Right lobe of liver (tissue), 6 donors: ENCODE measurements around the gene NLRP13. TPM values are rescaled to one million over a fixed set of nuclear protein-coding genes. Genes with fewer than 3 reads are reported as not detected.

Source experiments
- ATAC-seq, 4 donors: fragments of 200-7000 bp; cut with Tn5 transposase; one replicate each; pipeline ENCODE4 v1.9.1; 2020; ENCODE audit warnings: mild to moderate bottlenecking in 4 of 4, moderate library complexity in 4 of 4
- DNase-seq, 3 donors: peaks; one replicate each; pipeline ENCODE4 v3.0.0-alpha.2; 2020
- H3K27ac ChIP-seq, 3 donors: fragments of 200-600 bp; one replicate each; pipeline ENCODE4 v1.8.0; 2022
- H3K27me3 ChIP-seq, 2 donors: fragments of 200-600 bp; one replicate each; pipeline ENCODE4 v1.8.0; 2022
- H3K36me3 ChIP-seq, 4 donors: fragments of 200-600 bp; sonication (generic) in 1 of 4; one replicate each; pipeline versions ENCODE4 v1.5.1 to v1.8.0; 2017 to 2022; ENCODE audit warnings: control low read depth in 1 of 4
- H3K4me1 ChIP-seq, 4 donors: fragments of 200-600 bp; sonication (generic) in 1 of 4; one replicate each; pipeline versions ENCODE4 v1.5.1 to v1.8.0; 2017 to 2022; ENCODE audit warnings: control low read depth in 1 of 4
- H3K4me3 ChIP-seq, 3 donors: fragments of 200-600 bp; one replicate each; pipeline ENCODE4 v1.8.0; 2022
- H3K9me3 ChIP-seq, 4 donors: fragments of 200-600 bp; sonication (generic) in 1 of 4; one replicate each; pipeline versions ENCODE4 v1.5.1 to v1.8.0; 2017 to 2022; ENCODE audit warnings: control low read depth in 1 of 4
- CTCF ChIP-seq, 4 donors: fragments of 200-600 bp in 3 of 4; fragments of 450-650 bp in 1 of 4; IDR thresholded peaks; one replicate each; pipeline versions ENCODE4 v1.5.1 to v1.8.0; 2016 to 2022; ENCODE audit warnings: antibody characterized with exemption in 4 of 4, mild to moderate bottlenecking in 2 of 4
- POLR2A ChIP-seq: fragments of 450-650 bp; IDR thresholded peaks from one replicate; pipeline ENCODE4 v1.6.1; 2017; ENCODE audit warnings: antibody characterized with exemption, mild to moderate bottlenecking
- WGBS: methylation state at CpG from one replicate; pipeline ENCODE4 v1.1.6; 2018; ENCODE audit warnings: low coverage, low lambda C conversion rate; ENCODE audit not compliant: insufficient coverage; ENCODE audit errors: missing lambda C conversion rate; 5-methylcytosine and 5-hydroxymethylcytosine counted together
- intact Hi-C, 2 donors: fragments of 100-400 bp; cut with DNase I; formaldehyde crosslinking; loops; one replicate each; pipeline versions ENCODE4 v1.11.2 to v1.14.1; 2022
- total RNA-seq, 6 experiments: library from RNA; depleted of rRNA in 2 of 6; stranded (reverse); fragments of >200 nt in 2 of 6; fragmentation: NEBNext Ultra II Directional in 3 of 6; extraction: Animal tissue kit (Norgen Biotek cat#: 25700) in 3 of 6; gene quantifications; one replicate each; pipeline versions ENCODE4 v1.1.0 to v1.2.4, GENCODE V29; 2016 to 2023
- donor health status: DM: no; HTN: yes; CAD: no.
- donor health status: DM: no; HTN: no; CAD: no.
- donor health status: DM: no; HTN: no; CAD: no.
- donor health status: DM: no; HTN: yes; CAD: no.
- donor health status: DM: no; HTN: yes; CAD: no.

The NLRP13 gene
- total RNA-seq, 6 experiments from 2014 or later = not detected

- TF ChIP-seq POLR2A (no peak), CTCF (IDR thresholded peaks at IDR 0.05) (no peak)
- 28% methylated on average over 8 of the region's 12 CpGs for WGBS
Measured at GRCh38 chr19:55898911-55899310, 33.2 kb downstream of the NLRP13 start.

DNA sequence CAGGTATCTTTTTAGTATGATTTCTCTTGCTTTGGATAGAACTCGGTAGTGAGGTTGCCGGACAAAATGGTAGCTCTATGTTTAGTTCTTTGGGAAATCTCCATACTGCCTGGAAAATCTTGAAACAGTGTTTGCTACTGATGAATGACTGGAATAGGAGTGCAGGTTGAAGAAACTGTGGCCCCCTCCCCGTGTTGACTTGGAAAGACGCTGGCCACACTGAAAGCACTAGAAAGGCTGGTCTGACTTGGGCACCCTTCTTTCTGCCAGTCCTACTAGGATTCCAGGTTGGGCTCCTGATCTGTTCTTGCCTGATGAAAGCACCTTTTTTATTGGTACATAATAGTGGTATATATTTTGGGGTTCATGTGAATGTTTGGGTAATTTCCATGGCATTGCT is 49.5 kb downstream of the NLRP13 start:
- Histone ChIP-seq H3K4me3 (no peak overlapping the region), H3K36me3 (no peaks in the 10 kb centered on the region), H3K27me3 (no peaks in the 10 kb centered on the region), H3K9me3 (no peaks in the 10 kb centered on the region), H3K27ac (no peak overlapping the region), H3K4me1 (no peaks in the 10 kb centered on the region)
- DNase-seq = no peak
- intact Hi-C loops = no loop called here
- ATAC-seq = no peak
- WGBS = 49% methylated on average over 4 of the region's 4 CpGs
- TF ChIP-seq CTCF (IDR thresholded peaks at IDR 0.05) = no peak
- no peak for TF ChIP-seq POLR2A

More at GRCh38 chr19:55898911-55899310, 33.2 kb downstream of the NLRP13 start:
- no peak overlapping the region for H3K4me3 ChIP-seq
- no peak for DNase-seq
- no peaks in the 10 kb centered on the region for H3K4me1 ChIP-seq
- H3K9me3 ChIP-seq = no peaks in the 10 kb centered on the region
- no peak for ATAC-seq
- no peak overlapping the region for H3K27ac ChIP-seq
- intact Hi-C loops = no loop called here
- no peaks in the 10 kb centered on the region for H3K36me3 ChIP-seq
- no peaks in the 10 kb centered on the region for H3K27me3 ChIP-seq

GRCh38 chr19:55877211-55877610 is 54.9 kb downstream of the NLRP13 start:
- no peak for ATAC-seq
- 40% methylated on average over 1 of the region's 3 CpGs for WGBS
- TF ChIP-seq CTCF (IDR thresholded peaks at IDR 0.05) = no peak
- TF ChIP-seq POLR2A = no peak

GRCh38 chr19:55870736-55871135 is 61.4 kb downstream of the NLRP13 start:
- H3K27ac ChIP-seq = no peak overlapping the region
- H3K4me1 ChIP-seq = no peaks in the 10 kb centered on the region
- H3K9me3 ChIP-seq = no peaks in the 10 kb centered on the region
- WGBS = 77% methylated on average over 11 of the region's 11 CpGs
- H3K4me3 ChIP-seq = no peak overlapping the region
- no peak for DNase-seq
- no peak for TF ChIP-seq CTCF (IDR thresholded peaks at IDR 0.05)
- ATAC-seq = no peak
- H3K27me3 ChIP-seq = no peaks in the 10 kb centered on the region
- intact Hi-C loops = no loop called here
- H3K36me3 ChIP-seq = no peaks in the 10 kb centered on the region

More at GRCh38 chr19:55877211-55877610, 54.9 kb downstream of the NLRP13 start:
- H3K27me3 ChIP-seq = no peaks in the 10 kb centered on the region
- no peak overlapping the region for H3K4me3 ChIP-seq
- H3K27ac ChIP-seq = no peak overlapping the region
- DNase-seq = no peak
- H3K4me1 ChIP-seq = no peaks in the 10 kb centered on the region
- H3K9me3 ChIP-seq = no peaks in the 10 kb centered on the region
- no peaks in the 10 kb centered on the region for H3K36me3 ChIP-seq
- intact Hi-C loops = no loop called here

- Histone ChIP-seq H3K4me1 (no peaks in the 10 kb centered on the region), H3K36me3 (no peaks in the 10 kb centered on the region), H3K9me3 (no peaks in the 10 kb centered on the region), H3K27ac (no peak overlapping the region), H3K27me3 (no peaks in the 10 kb centered on the region), H3K4me3 (no peak overlapping the region)
- ATAC-seq (no peak), DNase-seq (no peak)
- intact Hi-C loops = no loop called here
- TF ChIP-seq POLR2A (no peak), CTCF (IDR thresholded peaks at IDR 0.05) (no peak)
- 88% methylated on average over 5 of the region's 7 CpGs for WGBS
Measured at GRCh38 chr19:55867101-55867500, 65.0 kb downstream of the NLRP13 start.
